HEK293 (cell line): ENCODE measurements around the gene SMAD9.
A peak's percentile ranks its signal among the peaks of the same experiment; 100 is the strongest.

ENCODE experiments used
- AEBP2 ChIP-seq: fragments of 450-650 bp; formaldehyde crosslinking; IDR thresholded peaks from 2 replicates; pipeline ENCODE4 v1.5.1; 2016; ENCODE audit warnings: missing biosample characterization, missing genetic modification characterization, borderline replicate concordance
- GLI2 ChIP-seq: fragments of 450-650 bp; formaldehyde crosslinking; IDR thresholded peaks from 2 replicates; pipeline ENCODE4; 2017; ENCODE audit warnings: missing biosample characterization, missing genetic modification characterization, low read depth, borderline replicate concordance
- HOXD13 ChIP-seq: sonication (generic); formaldehyde crosslinking; IDR thresholded peaks from 2 replicates; pipeline ENCODE4 v1.8.0; 2022; ENCODE audit warnings: missing genetic modification reagents, borderline replicate concordance
- KLF17 ChIP-seq: fragments of 450-650 bp; formaldehyde crosslinking; IDR thresholded peaks from 2 replicates; pipeline ENCODE4 v1.5.1; 2016; ENCODE audit warnings: missing biosample characterization, missing genetic modification characterization
- MEIS1 ChIP-seq: sonication (generic); formaldehyde crosslinking; IDR thresholded peaks from 2 replicates; pipeline ENCODE4 v1.8.1; 2022; ENCODE audit warnings: missing genetic modification reagents, mild to moderate bottlenecking, borderline replicate concordance
- PBX3 ChIP-seq: sonication (generic); formaldehyde crosslinking; IDR thresholded peaks from 2 replicates; pipeline ENCODE4 v1.8.1; 2022; ENCODE audit warnings: mild to moderate bottlenecking, moderate library complexity, missing genetic modification reagents
- PRDM1 ChIP-seq: fragments of 450-650 bp; formaldehyde crosslinking; IDR thresholded peaks from 2 replicates; pipeline ENCODE4; 2016; ENCODE audit warnings: missing biosample characterization, missing genetic modification characterization
- SALL2 ChIP-seq: fragments of 450-650 bp; formaldehyde crosslinking; IDR thresholded peaks from 2 replicates; pipeline ENCODE4 v1.5.0; 2017; ENCODE audit warnings: missing biosample characterization, mild to moderate bottlenecking, missing genetic modification characterization, borderline replicate concordance
- SP3 ChIP-seq: fragments of 450-650 bp; formaldehyde crosslinking; IDR thresholded peaks from 2 replicates; pipeline ENCODE4 v1.5.1; 2016; ENCODE audit warnings: missing biosample characterization, missing genetic modification characterization
- ZBTB17 ChIP-seq: fragments of 450-650 bp; formaldehyde crosslinking; IDR thresholded peaks from 2 replicates; pipeline ENCODE4 v1.5.1; 2016; ENCODE audit warnings: missing biosample characterization, missing genetic modification characterization
- ZBTB20 ChIP-seq: fragments of 450-650 bp; formaldehyde crosslinking; IDR thresholded peaks from 2 replicates; pipeline ENCODE4 v1.5.1; 2016; ENCODE audit warnings: missing biosample characterization, missing genetic modification characterization
- ZEB2 ChIP-seq: fragments of 450-650 bp; formaldehyde crosslinking; IDR thresholded peaks from 2 replicates; pipeline ENCODE4 v1.5.1; 2016; ENCODE audit warnings: missing biosample characterization, missing genetic modification characterization
- ZFP69B ChIP-seq: fragments of 450-650 bp; formaldehyde crosslinking; IDR thresholded peaks from 2 replicates; pipeline ENCODE4 v1.5.1; 2016; ENCODE audit warnings: missing biosample characterization, missing genetic modification characterization
- ZIC2 ChIP-seq: fragments of 450-650 bp; formaldehyde crosslinking; IDR thresholded peaks from 2 replicates; pipeline ENCODE4 v1.5.1; 2016; ENCODE audit warnings: missing biosample characterization, missing genetic modification characterization
- ZNF138 ChIP-seq: fragments of 450-650 bp; formaldehyde crosslinking; IDR thresholded peaks from 2 replicates; pipeline ENCODE4 v1.5.1; 2016; ENCODE audit warnings: missing biosample characterization, missing genetic modification characterization, borderline replicate concordance
- ZNF175 ChIP-seq: fragments of 450-650 bp; formaldehyde crosslinking; IDR thresholded peaks from 2 replicates; pipeline ENCODE4 v1.5.1; 2016; ENCODE audit warnings: missing biosample characterization, missing genetic modification characterization
- ZNF221 ChIP-seq: fragments of 450-650 bp; formaldehyde crosslinking; IDR thresholded peaks from 2 replicates; pipeline ENCODE4 v1.5.1; 2017; ENCODE audit warnings: missing biosample characterization, missing genetic modification characterization, borderline replicate concordance
- ZNF335 ChIP-seq: fragments of 450-650 bp; formaldehyde crosslinking; conservative IDR thresholded peaks from 2 replicates; pipeline ENCODE4 v1.5.1; 2016; ENCODE audit warnings: missing biosample characterization, missing genetic modification characterization
- ZNF341 ChIP-seq: fragments of 450-650 bp; formaldehyde crosslinking; IDR thresholded peaks from 2 replicates; pipeline ENCODE4; 2016; ENCODE audit warnings: low read depth, missing biosample characterization, missing genetic modification characterization
- ZNF354C ChIP-seq: fragments of 450-650 bp; formaldehyde crosslinking; IDR thresholded peaks from 2 replicates; pipeline ENCODE4 v1.5.1; 2016; ENCODE audit warnings: missing biosample characterization, missing genetic modification characterization, low read depth, borderline replicate concordance
- ZNF391 ChIP-seq: fragments of 450-650 bp; formaldehyde crosslinking; IDR thresholded peaks from 2 replicates; pipeline ENCODE4 v1.5.1; 2016; ENCODE audit warnings: low read depth, missing biosample characterization, missing genetic modification characterization, borderline replicate concordance
- ZNF423 ChIP-seq: fragments of 450-650 bp; formaldehyde crosslinking; IDR thresholded peaks from 2 replicates; pipeline ENCODE4 v1.5.1; 2016; ENCODE audit warnings: missing biosample characterization, missing genetic modification characterization
- ZNF433 ChIP-seq: fragments of 450-650 bp; formaldehyde crosslinking; IDR thresholded peaks from 2 replicates; pipeline ENCODE4 v1.5.1; 2016; ENCODE audit warnings: missing biosample characterization, missing genetic modification characterization, low read depth
- ZNF514 ChIP-seq: fragments of 450-650 bp; formaldehyde crosslinking; IDR thresholded peaks from 2 replicates; pipeline ENCODE4 v1.5.1; 2016; ENCODE audit warnings: missing biosample characterization, missing genetic modification characterization
- ZNF521 ChIP-seq: fragments of 450-650 bp; formaldehyde crosslinking; IDR thresholded peaks from 2 replicates; pipeline ENCODE4 v1.5.1; 2017; ENCODE audit warnings: missing biosample characterization, mild to moderate bottlenecking, missing genetic modification characterization
- ZNF600 ChIP-seq: fragments of 450-650 bp; formaldehyde crosslinking; IDR thresholded peaks from 2 replicates; pipeline ENCODE4 v1.5.1; 2016; ENCODE audit warnings: missing biosample characterization, missing genetic modification characterization
- ZSCAN30 ChIP-seq: fragments of 450-650 bp; IDR thresholded peaks from 2 replicates; pipeline ENCODE4 v1.5.1; 2018; ENCODE audit warnings: missing biosample characterization, mild to moderate bottlenecking, missing genetic modification characterization, moderate library complexity
- TF ChIP-seq, protein P1 (sequence below): fragments of 450-650 bp; formaldehyde crosslinking; IDR thresholded peaks from 2 replicates; pipeline ENCODE4 v1.5.1; 2016; ENCODE audit warnings: missing biosample characterization, missing genetic modification characterization
- TF ChIP-seq, protein P2 (sequence below): fragments of 450-650 bp; formaldehyde crosslinking; IDR thresholded peaks from 2 replicates; pipeline ENCODE4 v1.5.1; 2016; ENCODE audit warnings: missing biosample characterization, missing genetic modification characterization
- TF ChIP-seq, protein P3 (sequence below): fragments of 450-650 bp; formaldehyde crosslinking; IDR thresholded peaks from 2 replicates; pipeline ENCODE4 v1.5.0; 2017; ENCODE audit warnings: missing biosample characterization, missing genetic modification characterization, borderline replicate concordance

Gene SMAD9

GRCh38 chr13:36819739-36820090 is 100.3 kb downstream of the SMAD9 start (continued):
- TF ChIP-seq, protein P1, sequence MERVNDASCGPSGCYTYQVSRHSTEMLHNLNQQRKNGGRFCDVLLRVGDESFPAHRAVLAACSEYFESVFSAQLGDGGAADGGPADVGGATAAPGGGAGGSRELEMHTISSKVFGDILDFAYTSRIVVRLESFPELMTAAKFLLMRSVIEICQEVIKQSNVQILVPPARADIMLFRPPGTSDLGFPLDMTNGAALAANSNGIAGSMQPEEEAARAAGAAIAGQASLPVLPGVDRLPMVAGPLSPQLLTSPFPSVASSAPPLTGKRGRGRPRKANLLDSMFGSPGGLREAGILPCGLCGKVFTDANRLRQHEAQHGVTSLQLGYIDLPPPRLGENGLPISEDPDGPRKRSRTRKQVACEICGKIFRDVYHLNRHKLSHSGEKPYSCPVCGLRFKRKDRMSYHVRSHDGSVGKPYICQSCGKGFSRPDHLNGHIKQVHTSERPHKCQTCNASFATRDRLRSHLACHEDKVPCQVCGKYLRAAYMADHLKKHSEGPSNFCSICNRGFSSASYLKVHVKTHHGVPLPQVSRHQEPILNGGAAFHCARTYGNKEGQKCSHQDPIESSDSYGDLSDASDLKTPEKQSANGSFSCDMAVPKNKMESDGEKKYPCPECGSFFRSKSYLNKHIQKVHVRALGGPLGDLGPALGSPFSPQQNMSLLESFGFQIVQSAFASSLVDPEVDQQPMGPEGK (tag by site-specific recombination), result peak; percentile 25; the same call in 1 of the 2 replicates
- no peak for TF ChIP-seq ZNF423
- no peak for TF ChIP-seq ZNF138
- TF ChIP-seq ZNF341 (tag by site-specific recombination), result 0 out of 2 replicates have a peak, but pooled peaks have one; percentile 24
- no peak for TF ChIP-seq PBX3
- no peak for TF ChIP-seq ZNF175 (tag by site-specific recombination)
- TF ChIP-seq GLI2 (tag by site-specific recombination), result no peak
- TF ChIP-seq ZFP69B (tag by site-specific recombination), result 0 out of 2 replicates have a peak, but pooled peaks have one; percentile 20
- no peak for TF ChIP-seq ZNF221 (tag by site-specific recombination)
- no peak for TF ChIP-seq ZBTB20 (tag by site-specific recombination)
- TF ChIP-seq, protein P2, sequence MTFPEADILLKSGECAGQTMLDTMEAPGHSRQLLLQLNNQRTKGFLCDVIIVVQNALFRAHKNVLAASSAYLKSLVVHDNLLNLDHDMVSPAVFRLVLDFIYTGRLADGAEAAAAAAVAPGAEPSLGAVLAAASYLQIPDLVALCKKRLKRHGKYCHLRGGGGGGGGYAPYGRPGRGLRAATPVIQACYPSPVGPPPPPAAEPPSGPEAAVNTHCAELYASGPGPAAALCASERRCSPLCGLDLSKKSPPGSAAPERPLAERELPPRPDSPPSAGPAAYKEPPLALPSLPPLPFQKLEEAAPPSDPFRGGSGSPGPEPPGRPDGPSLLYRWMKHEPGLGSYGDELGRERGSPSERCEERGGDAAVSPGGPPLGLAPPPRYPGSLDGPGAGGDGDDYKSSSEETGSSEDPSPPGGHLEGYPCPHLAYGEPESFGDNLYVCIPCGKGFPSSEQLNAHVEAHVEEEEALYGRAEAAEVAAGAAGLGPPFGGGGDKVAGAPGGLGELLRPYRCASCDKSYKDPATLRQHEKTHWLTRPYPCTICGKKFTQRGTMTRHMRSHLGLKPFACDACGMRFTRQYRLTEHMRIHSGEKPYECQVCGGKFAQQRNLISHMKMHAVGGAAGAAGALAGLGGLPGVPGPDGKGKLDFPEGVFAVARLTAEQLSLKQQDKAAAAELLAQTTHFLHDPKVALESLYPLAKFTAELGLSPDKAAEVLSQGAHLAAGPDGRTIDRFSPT, result peak; percentile 7; the same call in 1 of the 2 replicates
- no peak for TF ChIP-seq ZNF391 (tag by site-specific recombination)
- TF ChIP-seq, protein P3, sequence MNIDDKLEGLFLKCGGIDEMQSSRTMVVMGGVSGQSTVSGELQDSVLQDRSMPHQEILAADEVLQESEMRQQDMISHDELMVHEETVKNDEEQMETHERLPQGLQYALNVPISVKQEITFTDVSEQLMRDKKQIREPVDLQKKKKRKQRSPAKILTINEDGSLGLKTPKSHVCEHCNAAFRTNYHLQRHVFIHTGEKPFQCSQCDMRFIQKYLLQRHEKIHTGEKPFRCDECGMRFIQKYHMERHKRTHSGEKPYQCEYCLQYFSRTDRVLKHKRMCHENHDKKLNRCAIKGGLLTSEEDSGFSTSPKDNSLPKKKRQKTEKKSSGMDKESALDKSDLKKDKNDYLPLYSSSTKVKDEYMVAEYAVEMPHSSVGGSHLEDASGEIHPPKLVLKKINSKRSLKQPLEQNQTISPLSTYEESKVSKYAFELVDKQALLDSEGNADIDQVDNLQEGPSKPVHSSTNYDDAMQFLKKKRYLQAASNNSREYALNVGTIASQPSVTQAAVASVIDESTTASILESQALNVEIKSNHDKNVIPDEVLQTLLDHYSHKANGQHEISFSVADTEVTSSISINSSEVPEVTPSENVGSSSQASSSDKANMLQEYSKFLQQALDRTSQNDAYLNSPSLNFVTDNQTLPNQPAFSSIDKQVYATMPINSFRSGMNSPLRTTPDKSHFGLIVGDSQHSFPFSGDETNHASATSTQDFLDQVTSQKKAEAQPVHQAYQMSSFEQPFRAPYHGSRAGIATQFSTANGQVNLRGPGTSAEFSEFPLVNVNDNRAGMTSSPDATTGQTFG (tag by site-specific recombination), result no peak
- no peak for TF ChIP-seq HOXD13 (CRISPR knock-in tag)
- TF ChIP-seq KLF17 (tag by site-specific recombination), result no peak
- no peak for TF ChIP-seq SALL2 (tag by site-specific recombination)
- no peak for TF ChIP-seq ZSCAN30 (tag by site-specific recombination)
- no peak for TF ChIP-seq SP3 (tag by site-specific recombination)
- TF ChIP-seq AEBP2, result no peak
- TF ChIP-seq ZNF600 (tag by site-specific recombination), result peak; percentile 33; the same call in 1 of the 2 replicates
- no peak for TF ChIP-seq MEIS1 (CRISPR knock-in tag)
- TF ChIP-seq ZIC2 (tag by site-specific recombination), result no peak
- TF ChIP-seq ZEB2, result 0 out of 2 replicates have a peak, but pooled peaks have one; percentile 10
- TF ChIP-seq ZNF354C (tag by site-specific recombination), result no peak
- peak; percentile 95 for TF ChIP-seq ZBTB17 (tag by site-specific recombination)
- TF ChIP-seq PRDM1 (tag by site-specific recombination), result no peak
- no peak for TF ChIP-seq ZNF514 (tag by site-specific recombination)
- no peak for TF ChIP-seq ZNF521 (tag by site-specific recombination)
- TF ChIP-seq ZNF433 (tag by site-specific recombination), result no peak
- TF ChIP-seq ZNF335, result peak; percentile 56
